Breast epithelium (tissue), 3 donors: ENCODE results near the gene BRD9.

Experiments used
- POLR2A ChIP-seq: fragments of 450-650 bp; IDR thresholded peaks from one replicate; pipeline ENCODE4 v1.6.1; 2016; ENCODE audit warnings: antibody characterized with exemption, mild to moderate bottlenecking, moderate library complexity
- TF ChIP-seq, protein P1 (sequence below), 3 donors: fragments of 450-650 bp; IDR thresholded peaks; one replicate each; pipeline ENCODE4 v1.5.1; 2016 to 2017; ENCODE audit warnings: antibody characterized with exemption in 3 of 3, mild to moderate bottlenecking in 3 of 3, moderate library complexity in 3 of 3

DNA sequence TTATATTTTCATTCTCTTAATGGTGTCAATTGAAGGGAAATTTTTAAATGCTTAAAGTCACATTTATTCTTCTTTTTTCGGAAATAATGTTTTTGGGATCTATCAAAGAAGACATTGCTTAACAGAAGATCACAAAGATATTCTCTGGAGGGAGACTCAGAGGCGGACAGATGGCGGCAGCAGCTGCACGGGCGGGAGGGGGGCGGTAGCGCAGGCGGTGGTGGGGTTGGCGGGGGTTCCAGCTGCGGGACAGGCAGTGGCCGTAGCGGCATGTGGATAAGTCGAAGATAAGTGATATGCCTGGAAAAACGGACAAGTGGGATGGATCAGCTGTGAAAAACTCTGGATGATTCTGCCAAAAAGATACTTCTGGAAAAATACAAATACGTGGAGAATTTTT, 76.4 kb downstream of the BRD9 start:
- TF ChIP-seq POLR2A = no peak
- TF ChIP-seq, protein P1, sequence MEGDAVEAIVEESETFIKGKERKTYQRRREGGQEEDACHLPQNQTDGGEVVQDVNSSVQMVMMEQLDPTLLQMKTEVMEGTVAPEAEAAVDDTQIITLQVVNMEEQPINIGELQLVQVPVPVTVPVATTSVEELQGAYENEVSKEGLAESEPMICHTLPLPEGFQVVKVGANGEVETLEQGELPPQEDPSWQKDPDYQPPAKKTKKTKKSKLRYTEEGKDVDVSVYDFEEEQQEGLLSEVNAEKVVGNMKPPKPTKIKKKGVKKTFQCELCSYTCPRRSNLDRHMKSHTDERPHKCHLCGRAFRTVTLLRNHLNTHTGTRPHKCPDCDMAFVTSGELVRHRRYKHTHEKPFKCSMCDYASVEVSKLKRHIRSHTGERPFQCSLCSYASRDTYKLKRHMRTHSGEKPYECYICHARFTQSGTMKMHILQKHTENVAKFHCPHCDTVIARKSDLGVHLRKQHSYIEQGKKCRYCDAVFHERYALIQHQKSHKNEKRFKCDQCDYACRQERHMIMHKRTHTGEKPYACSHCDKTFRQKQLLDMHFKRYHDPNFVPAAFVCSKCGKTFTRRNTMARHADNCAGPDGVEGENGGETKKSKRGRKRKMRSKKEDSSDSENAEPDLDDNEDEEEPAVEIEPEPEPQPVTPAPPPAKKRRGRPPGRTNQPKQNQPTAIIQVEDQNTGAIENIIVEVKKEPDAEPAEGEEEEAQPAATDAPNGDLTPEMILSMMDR (IDR thresholded peaks at IDR 0.05) = no peak
